Caco-2 (cell line): ENCODE measurements around the gene PTGIS. TPM values are rescaled to one million over a fixed set of nuclear protein-coding genes. Genes with fewer than 3 reads are reported as not detected.

ENCODE experiments used
- BruUV-seq: library from RNA; stranded (reverse); fragments of 400-500 nt; replicated peaks from 2 replicates; lab custom pipeline; 2021; lab: Mats Ljungman, UMichigan
- CTCF ChIA-PET: fragments of 300-600 bp; sonication (Branson Sonifier 250); formaldehyde crosslinking; loops from one replicate; lab custom pipeline; 2022; ENCODE audit warnings: antibody characterized with exemption; lab: Charles Lee
- POLR2A ChIA-PET: fragments of 300-600 bp; sonication (Branson Sonifier 250); formaldehyde crosslinking; loops from one replicate; lab custom pipeline; 2022; ENCODE audit warnings: antibody characterized with exemption; lab: Charles Lee
- DNase-seq, 2 experiments: peaks; one replicate each; pipeline versions ENCODE4 v3.0.0 to v3.0.0-alpha.2; 2020 to 2022
- H3K27me3 ChIP-seq: replicated peaks from 2 replicates; pipeline ENCODE4 v1.6.0; 2011; ENCODE audit warnings: low read length; ENCODE audit not compliant: control insufficient read depth, insufficient read depth
- H3K36me3 ChIP-seq: 2 replicates; pipeline ENCODE4 v1.5.1; 2011; ENCODE audit warnings: low read length; ENCODE audit not compliant: control insufficient read depth, insufficient read depth
- H3K4me1 ChIP-seq: fragments of 250-450 bp; sonication (Bioruptor Pico); 2 replicates; pipeline ENCODE4 v1.5.1; 2020; ENCODE audit warnings: mild to moderate bottlenecking
- H3K4me3 ChIP-seq: 2 replicates; pipeline ENCODE4 v1.5.1; 2011; ENCODE audit warnings: low read depth, mild to moderate bottlenecking, control low read depth, low read length
- H3K9me3 ChIP-seq: fragments of 250-450 bp; sonication (Bioruptor Pico); 2 replicates; pipeline ENCODE4 v1.5.1; 2020; ENCODE audit warnings: mild to moderate bottlenecking, moderate library complexity
- H3K27ac Mint-ChIP-seq: one replicate; pipeline ENCODE4 v1.8.0; 2022; ENCODE audit warnings: mixed read lengths; ENCODE audit not compliant: unreplicated experiment
- H3K27me3 Mint-ChIP-seq: one replicate; pipeline ENCODE4 v1.8.0; 2022; ENCODE audit warnings: mixed read lengths; ENCODE audit not compliant: insufficient read depth, unreplicated experiment
- H3K36me3 Mint-ChIP-seq: one replicate; pipeline ENCODE4 v1.8.0; 2022; ENCODE audit warnings: mild to moderate bottlenecking, mixed read lengths; ENCODE audit not compliant: insufficient read depth, unreplicated experiment
- H3K4me1 Mint-ChIP-seq: one replicate; pipeline ENCODE4 v1.8.0; 2022; ENCODE audit warnings: low read depth, mixed read lengths; ENCODE audit not compliant: unreplicated experiment
- H3K4me3 Mint-ChIP-seq: one replicate; pipeline ENCODE4 v1.8.0; 2022; ENCODE audit warnings: mild to moderate bottlenecking, moderate library complexity, mixed read lengths; ENCODE audit not compliant: unreplicated experiment
- H3K9me3 Mint-ChIP-seq: one replicate; pipeline ENCODE4 v1.8.0; 2022; ENCODE audit warnings: mixed read lengths; ENCODE audit not compliant: unreplicated experiment
- intact Hi-C: fragments of 100-400 bp; cut with micrococcal nuclease; formaldehyde crosslinking; loops from one replicate; pipeline ENCODE4 v1.10.0; 2022; ENCODE audit not compliant: unreplicated experiment
- total RNA-seq: library from RNA; stranded (reverse); gene quantifications from 2 replicates; pipeline ENCODE4 v1.2.3, GENCODE V29; 2022
- TF ChIP-seq, protein P1 (sequence below), 2 experiments: fragments of 200-600 bp in 1 of 2; IDR thresholded peaks; 1 replicate in 1 of 2; 2 replicates in 1 of 2; pipeline versions ENCODE4 v1.5.1 to v1.8.0; 2011 to 2022; ENCODE audit warnings: antibody characterized with exemption in 1 of 2, control low read depth in 1 of 2, inconsistent platforms in 1 of 2, low read depth in 1 of 2, low read length in 1 of 2, mild to moderate bottlenecking in 1 of 2, moderate library complexity in 1 of 2; ENCODE audit not compliant: insufficient read depth in 1 of 2, severe bottlenecking in 1 of 2, unreplicated experiment in 1 of 2

Gene PTGIS
- total RNA-seq, 1 experiment from 2014 or later = 2.7 TPM

DNA sequence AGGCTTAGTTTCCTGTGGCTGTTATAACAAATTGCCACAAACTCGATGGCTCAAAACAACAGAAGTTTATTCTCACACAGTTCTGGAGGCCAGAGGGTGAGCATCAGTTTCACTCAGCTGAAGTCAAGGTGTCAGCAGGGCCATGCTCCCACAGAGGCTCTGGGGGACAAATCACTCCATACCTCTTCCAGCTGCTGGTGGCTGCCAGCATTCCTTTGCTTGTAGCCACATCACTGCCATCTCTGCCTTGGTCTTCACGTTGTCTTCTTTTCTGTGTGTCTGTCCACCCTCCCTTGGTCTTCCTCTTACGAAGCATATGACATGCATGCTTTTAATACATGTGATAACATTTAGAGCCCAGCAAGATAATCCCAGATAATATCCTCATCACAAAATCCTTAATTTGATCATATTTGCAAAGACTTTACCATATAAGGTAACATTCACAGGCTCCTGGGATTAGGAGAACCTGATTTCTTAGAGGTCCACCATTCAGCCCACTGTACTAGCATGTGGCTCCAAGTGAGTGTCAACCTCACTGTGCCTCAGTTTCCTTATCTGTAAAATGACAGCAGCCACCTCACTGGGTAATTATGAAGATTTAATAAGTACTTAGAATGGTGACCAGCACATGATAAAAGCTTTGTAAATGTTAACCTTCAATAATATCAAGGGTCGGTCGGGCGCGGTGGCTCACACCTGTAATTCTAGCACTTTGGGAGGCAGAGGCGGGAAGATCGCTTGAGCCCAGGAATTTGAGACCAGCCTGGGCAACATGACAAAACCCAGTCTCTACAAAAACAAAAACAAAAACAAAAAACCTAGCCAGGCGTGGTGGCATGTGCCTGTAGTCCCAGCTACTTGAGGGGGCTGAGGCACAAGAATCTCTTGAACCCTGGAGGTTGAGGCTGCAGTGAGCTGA, 14.7 kb upstream of the PTGIS start:
- no TSS peak for BruUV-seq
- peaks cover 12% of the 10 kb centered on the region for H3K36me3 Mint-ChIP-seq
- Histone ChIP-seq H3K27me3 (no peaks in the 10 kb centered on the region), H3K4me1 (peaks cover 51% of the 10 kb centered on the region), H3K4me3 (no peak overlapping the region), H3K36me3 (no peaks in the 10 kb centered on the region), H3K9me3 (peaks cover 8% of the 10 kb centered on the region)
- no peak overlapping the region for H3K4me3 Mint-ChIP-seq
- TF ChIP-seq, protein P1, sequence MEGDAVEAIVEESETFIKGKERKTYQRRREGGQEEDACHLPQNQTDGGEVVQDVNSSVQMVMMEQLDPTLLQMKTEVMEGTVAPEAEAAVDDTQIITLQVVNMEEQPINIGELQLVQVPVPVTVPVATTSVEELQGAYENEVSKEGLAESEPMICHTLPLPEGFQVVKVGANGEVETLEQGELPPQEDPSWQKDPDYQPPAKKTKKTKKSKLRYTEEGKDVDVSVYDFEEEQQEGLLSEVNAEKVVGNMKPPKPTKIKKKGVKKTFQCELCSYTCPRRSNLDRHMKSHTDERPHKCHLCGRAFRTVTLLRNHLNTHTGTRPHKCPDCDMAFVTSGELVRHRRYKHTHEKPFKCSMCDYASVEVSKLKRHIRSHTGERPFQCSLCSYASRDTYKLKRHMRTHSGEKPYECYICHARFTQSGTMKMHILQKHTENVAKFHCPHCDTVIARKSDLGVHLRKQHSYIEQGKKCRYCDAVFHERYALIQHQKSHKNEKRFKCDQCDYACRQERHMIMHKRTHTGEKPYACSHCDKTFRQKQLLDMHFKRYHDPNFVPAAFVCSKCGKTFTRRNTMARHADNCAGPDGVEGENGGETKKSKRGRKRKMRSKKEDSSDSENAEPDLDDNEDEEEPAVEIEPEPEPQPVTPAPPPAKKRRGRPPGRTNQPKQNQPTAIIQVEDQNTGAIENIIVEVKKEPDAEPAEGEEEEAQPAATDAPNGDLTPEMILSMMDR (IDR thresholded peaks at IDR 0.05; ENCODE audit: insufficient read depth in 1 of 2, low read depth in 1 of 2, low read length in 1 of 2, severe bottlenecking in 1 of 2, unreplicated experiment in 1 of 2) = no peak
- intact Hi-C loops = loop anchor here (1.0 kb wide), 5 partner anchors 11 to 41 kb away; no protein-coding TSS in a partner anchor
- DNase-seq = no peak
- H3K27ac Mint-ChIP-seq = peak overlapping the region; percentile 93
- no peaks in the 10 kb centered on the region for H3K27me3 Mint-ChIP-seq
- ChIA-PET CTCF (interaction anchor here (0.6 to 4.9 kb wide), 12 partner anchors 12 to 334 kb away, joined by 3 to 57 read pairs (median 15); partner anchors contain the start of gene B4GALT5), POLR2A (interaction anchor here (0.6 to 1.9 kb wide), 6 partner anchors 12 to 334 kb away, joined by 3 to 17 read pairs (median 9); no protein-coding TSS in a partner anchor)
- peaks cover 17% of the 10 kb centered on the region for H3K9me3 Mint-ChIP-seq
- peaks cover 29% of the 10 kb centered on the region for H3K4me1 Mint-ChIP-seq

DNA sequence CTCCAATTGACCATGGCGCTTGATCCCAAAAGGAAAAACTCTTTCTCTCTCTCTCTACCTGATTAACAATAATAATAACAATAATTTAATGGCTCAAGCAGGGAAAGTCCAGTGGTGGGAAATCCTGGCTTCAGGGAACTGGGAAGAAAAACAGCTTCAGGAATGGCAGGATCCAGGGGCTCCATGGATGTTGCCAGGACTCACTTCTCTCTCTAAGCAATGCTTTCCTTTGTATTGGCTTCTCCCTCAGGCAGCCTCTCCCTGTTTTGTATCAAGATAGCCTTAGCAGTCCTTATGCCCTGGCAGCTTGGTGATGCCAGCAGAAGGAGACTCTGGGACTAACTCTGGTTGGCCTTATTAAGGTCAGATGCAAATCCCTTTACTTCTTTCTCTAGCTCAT, 13.5 kb upstream of the PTGIS start:
- peaks cover 29% of the 10 kb centered on the region for H3K4me1 Mint-ChIP-seq
- peaks cover 51% of the 10 kb centered on the region for H3K4me1 ChIP-seq
- no peak for DNase-seq
- no peak overlapping the region for H3K4me3 Mint-ChIP-seq
- H3K27me3 Mint-ChIP-seq = no peaks in the 10 kb centered on the region
- peaks cover 27% of the 10 kb centered on the region for H3K9me3 Mint-ChIP-seq
- H3K4me3 ChIP-seq = no peak overlapping the region
- peaks cover 12% of the 10 kb centered on the region for H3K36me3 Mint-ChIP-seq
- TF ChIP-seq, protein P1 (IDR thresholded peaks at IDR 0.05; ENCODE audit: insufficient read depth in 1 of 2, low read depth in 1 of 2, low read length in 1 of 2, severe bottlenecking in 1 of 2, unreplicated experiment in 1 of 2) = no peak
- no peak overlapping the region for H3K27ac Mint-ChIP-seq
- H3K9me3 ChIP-seq = peaks cover 8% of the 10 kb centered on the region
- BruUV-seq = no TSS peak
- ChIA-PET CTCF (interaction anchor here (0.6 to 2.5 kb wide), 4 partner anchors 12 to 40 kb away, joined by 3 to 10 read pairs (median 6); no protein-coding TSS in a partner anchor), POLR2A (no interaction called here)
- intact Hi-C loops = no loop called here
- no peaks in the 10 kb centered on the region for H3K27me3 ChIP-seq
- no peaks in the 10 kb centered on the region for H3K36me3 ChIP-seq

DNA sequence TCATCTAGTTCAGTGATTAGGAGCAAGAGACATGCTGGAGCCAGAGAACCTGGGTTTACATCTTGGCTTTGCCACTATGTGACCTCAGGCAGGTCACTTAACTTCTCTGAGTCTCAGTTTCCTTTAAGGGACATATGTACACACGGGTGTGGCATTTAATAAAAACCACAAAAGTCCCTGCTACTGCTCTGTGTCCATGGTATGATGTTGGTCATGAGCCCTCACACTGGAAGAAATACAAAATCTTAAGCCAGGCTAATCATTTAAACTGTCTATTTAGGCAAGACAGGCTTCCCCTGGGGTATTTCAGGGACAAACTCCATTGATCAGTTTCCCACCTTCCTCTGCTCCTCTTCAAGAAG, 12.9 kb upstream of the PTGIS start:
- H3K36me3 Mint-ChIP-seq = peaks cover 12% of the 10 kb centered on the region
- H3K4me3 Mint-ChIP-seq = no peak overlapping the region
- Histone ChIP-seq H3K27me3 (no peaks in the 10 kb centered on the region), H3K9me3 (peaks cover 8% of the 10 kb centered on the region), H3K4me3 (no peak overlapping the region), H3K4me1 (peaks cover 48% of the 10 kb centered on the region), H3K36me3 (no peaks in the 10 kb centered on the region)
- intact Hi-C loops = no loop called here
- DNase-seq = no peak
- no TSS peak for BruUV-seq
- peaks cover 33% of the 10 kb centered on the region for H3K9me3 Mint-ChIP-seq
- H3K27ac Mint-ChIP-seq = no peak overlapping the region
- TF ChIP-seq, protein P1 (IDR thresholded peaks at IDR 0.05; ENCODE audit: insufficient read depth in 1 of 2, low read depth in 1 of 2, low read length in 1 of 2, severe bottlenecking in 1 of 2, unreplicated experiment in 1 of 2) = no peak
- peaks cover 28% of the 10 kb centered on the region for H3K4me1 Mint-ChIP-seq
- CTCF ChIA-PET = interaction anchor here (1.4 to 2.5 kb wide), 2 partner anchors 28 to 39 kb away, joined by 5 to 10 read pairs; no protein-coding TSS in a partner anchor
- POLR2A ChIA-PET = no interaction called here
- no peaks in the 10 kb centered on the region for H3K27me3 Mint-ChIP-seq
